Upper lobe of left lung (tissue), 6 donors: ENCODE data around the gene PRSS56. TPM values are rescaled to one million over a fixed set of nuclear protein-coding genes. Genes with fewer than 3 reads are reported as not detected.
"Not testable (repeated sequence)": the region's sequence is repeated elsewhere in the genome, so short reads cannot be mapped to it uniquely, and the experiment has no call there.

Source experiments
- ATAC-seq, 2 donors: fragments of 200-7000 bp; cut with Tn5 transposase; one replicate each; pipeline ENCODE4 v1.9.1; 2022; ENCODE audit warnings: mild to moderate bottlenecking in 2 of 2, moderate library complexity in 2 of 2; ENCODE audit not compliant: low FRiP score in 2 of 2
- DNase-seq, 2 donors: peaks; one replicate each; pipeline ENCODE4 v3.0.0-alpha.2; 2019 to 2020
- H3K27ac ChIP-seq, 4 donors: fragments of 200-600 bp; sonication (generic); one replicate each; pipeline ENCODE4 v1.5.1; 2016 to 2019
- H3K27me3 ChIP-seq, 4 donors: fragments of 200-600 bp; sonication (generic); one replicate each; pipeline ENCODE4 v1.5.1; 2017 to 2019
- H3K36me3 ChIP-seq, 4 donors: fragments of 200-600 bp; sonication (generic); one replicate each; pipeline ENCODE4 v1.5.1; 2016 to 2019
- H3K4me1 ChIP-seq, 4 donors: fragments of 200-600 bp; sonication (generic); one replicate each; pipeline ENCODE4 v1.5.1; 2018 to 2019
- H3K4me3 ChIP-seq, 4 donors: fragments of 200-600 bp; sonication (generic); one replicate each; pipeline ENCODE4 v1.5.1; 2017 to 2019; ENCODE audit warnings: mild to moderate bottlenecking in 2 of 4, moderate library complexity in 1 of 4
- H3K9me3 ChIP-seq, 4 donors: fragments of 200-600 bp; sonication (generic); one replicate each; pipeline ENCODE4 v1.5.1; 2018 to 2019
- EP300 ChIP-seq, 4 donors: sonication (generic); formaldehyde crosslinking; IDR thresholded peaks; one replicate each; pipeline ENCODE4 v1.5.1; 2017; ENCODE audit warnings: antibody characterized with exemption in 4 of 4, control low read depth in 2 of 4
- POLR2A ChIP-seq, 4 donors: fragments of 450-650 bp; IDR thresholded peaks; one replicate each; pipeline ENCODE4 v1.5.1; 2016 to 2017; ENCODE audit warnings: antibody characterized with exemption in 4 of 4, mild to moderate bottlenecking in 2 of 4
- POLR2AphosphoS5 ChIP-seq, 2 donors: sonication (generic); formaldehyde crosslinking; IDR thresholded peaks; one replicate each; pipeline ENCODE4 v1.5.1; 2017; ENCODE audit warnings: antibody characterized with exemption in 2 of 2
- WGBS, 2 donors: methylation state at CpG; one replicate each; pipeline ENCODE4 v1.1.5; 2017 to 2018; 5-methylcytosine and 5-hydroxymethylcytosine counted together
- total RNA-seq, 6 donors: library from RNA; depleted of rRNA in 4 of 6; stranded (reverse); fragments of >200 nt in 4 of 6; gene quantifications; one replicate each; pipeline versions ENCODE4 v1.1.0 to v1.2.1, GENCODE V29; 2016 to 2021
- TF ChIP-seq, protein P1 (sequence below), 6 experiments: fragments of 450-650 bp in 4 of 6; fragments of 200-600 bp in 2 of 6; sonication (generic) in 2 of 6; IDR thresholded peaks; one replicate each; pipeline ENCODE4 v1.5.1; 2016 to 2019; ENCODE audit warnings: antibody characterized with exemption in 6 of 6
- donor health status: DM: no; HTN: no; CAD: no; lungs with moderate emphysema.
- donor health status: DM: no; HTN: yes; CAD: no; lungs with severe emphysema.

PRSS56 gene
- total RNA-seq, 6 donors from 2014 or later = not detected

DNA sequence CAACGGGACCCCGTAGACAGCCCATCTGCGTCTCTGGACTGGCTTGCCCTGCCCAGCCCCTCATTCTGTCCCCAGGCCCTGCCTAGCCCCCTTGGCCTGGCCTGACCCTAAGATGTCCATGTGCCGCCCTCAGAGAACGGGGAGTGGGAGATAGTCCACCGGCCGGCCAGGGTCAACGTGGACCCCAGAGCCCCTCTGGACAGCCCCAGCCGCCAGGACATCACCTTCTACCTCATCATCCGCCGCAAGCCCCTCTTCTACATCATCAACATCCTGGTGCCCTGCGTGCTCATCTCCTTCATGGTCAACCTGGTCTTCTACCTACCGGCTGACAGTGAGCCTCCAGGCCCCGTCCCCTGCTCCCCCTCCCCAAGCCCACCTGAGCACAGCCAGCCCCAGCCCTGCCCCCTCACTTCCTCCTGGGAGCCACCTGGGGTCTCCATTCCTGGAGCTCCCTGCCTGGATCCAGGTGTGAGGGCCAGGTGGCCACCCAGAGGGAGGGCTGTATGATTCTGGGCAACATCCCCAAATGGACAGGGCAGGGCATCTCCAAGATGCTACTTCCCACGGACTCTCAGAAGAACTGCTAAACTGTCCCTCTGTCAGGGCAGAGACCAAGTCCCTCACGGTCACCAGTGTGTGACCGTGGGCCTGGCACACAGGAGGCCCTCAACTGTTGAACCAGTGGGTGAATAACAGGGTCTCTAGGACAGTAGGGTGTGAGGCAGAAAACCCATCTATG lies 9.8 kb downstream of the PRSS56 start:
- Histone ChIP-seq H3K9me3 (no peaks in the 10 kb centered on the region), H3K4me3 (no peak overlapping the region), H3K36me3 (no peaks in the 10 kb centered on the region), H3K27ac (no peak overlapping the region), H3K27me3 (peaks cover 0 to 10% (median 4%) of the 10 kb centered on the region in 4 donors), H3K4me1 (peaks cover 0 to 7% (median 0%) of the 10 kb centered on the region in 4 donors)
- ATAC-seq (no peak), DNase-seq (peak in 1 of 2 donors; percentile 73)
- no peak for TF ChIP-seq POLR2A (IDR thresholded peaks at IDR 0.05)
- TF ChIP-seq, protein P1, sequence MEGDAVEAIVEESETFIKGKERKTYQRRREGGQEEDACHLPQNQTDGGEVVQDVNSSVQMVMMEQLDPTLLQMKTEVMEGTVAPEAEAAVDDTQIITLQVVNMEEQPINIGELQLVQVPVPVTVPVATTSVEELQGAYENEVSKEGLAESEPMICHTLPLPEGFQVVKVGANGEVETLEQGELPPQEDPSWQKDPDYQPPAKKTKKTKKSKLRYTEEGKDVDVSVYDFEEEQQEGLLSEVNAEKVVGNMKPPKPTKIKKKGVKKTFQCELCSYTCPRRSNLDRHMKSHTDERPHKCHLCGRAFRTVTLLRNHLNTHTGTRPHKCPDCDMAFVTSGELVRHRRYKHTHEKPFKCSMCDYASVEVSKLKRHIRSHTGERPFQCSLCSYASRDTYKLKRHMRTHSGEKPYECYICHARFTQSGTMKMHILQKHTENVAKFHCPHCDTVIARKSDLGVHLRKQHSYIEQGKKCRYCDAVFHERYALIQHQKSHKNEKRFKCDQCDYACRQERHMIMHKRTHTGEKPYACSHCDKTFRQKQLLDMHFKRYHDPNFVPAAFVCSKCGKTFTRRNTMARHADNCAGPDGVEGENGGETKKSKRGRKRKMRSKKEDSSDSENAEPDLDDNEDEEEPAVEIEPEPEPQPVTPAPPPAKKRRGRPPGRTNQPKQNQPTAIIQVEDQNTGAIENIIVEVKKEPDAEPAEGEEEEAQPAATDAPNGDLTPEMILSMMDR (IDR thresholded peaks at IDR 0.05) = no peak
- no peak for TF ChIP-seq EP300 (IDR thresholded peaks at IDR 0.05)
- no peak for TF ChIP-seq POLR2AphosphoS5 (IDR thresholded peaks at IDR 0.05)
- WGBS, 2 donors = 92% methylated on average over 15 to 17 of the region's 17 CpGs

DNA sequence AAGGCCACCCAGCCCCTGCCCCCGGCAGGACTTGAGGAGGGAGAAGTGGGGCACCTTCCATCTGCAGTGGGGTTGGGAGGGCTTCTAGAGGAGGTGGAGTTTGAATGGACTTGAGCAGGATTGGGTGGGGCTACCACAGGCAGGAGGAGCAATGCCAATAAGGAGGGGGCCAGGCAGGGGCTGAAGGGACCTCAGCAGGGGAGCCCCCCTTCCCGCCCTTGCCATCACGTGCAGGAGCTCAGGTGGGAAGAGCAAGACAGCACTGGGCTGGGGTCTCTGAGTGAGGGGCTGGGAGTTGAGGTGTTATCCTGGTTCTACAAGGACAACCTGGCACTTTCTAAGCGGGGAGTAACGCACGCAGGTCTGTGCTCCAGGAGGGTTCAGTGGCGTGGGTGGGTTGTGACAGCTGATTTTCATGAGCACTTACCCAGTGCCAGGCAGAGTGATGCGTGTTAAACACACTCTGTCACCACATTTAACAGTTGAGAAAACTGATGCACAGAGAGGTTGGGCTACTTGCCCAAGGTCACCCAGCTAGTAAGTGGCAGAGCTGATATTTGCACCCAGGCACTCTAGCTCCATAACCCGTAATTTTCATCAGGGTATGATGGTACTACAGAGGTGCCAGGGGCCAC lies 10.6 kb downstream of the PRSS56 start:
- Histone ChIP-seq H3K27me3 (peaks cover 0 to 2% (median under 1%) of the 10 kb centered on the region in 4 donors), H3K27ac (no peak overlapping the region), H3K9me3 (no peaks in the 10 kb centered on the region), H3K36me3 (no peaks in the 10 kb centered on the region), H3K4me3 (no peak overlapping the region), H3K4me1 (peaks cover 0 to 2% (median 0%) of the 10 kb centered on the region in 4 donors)
- 64 to 72% methylated on average over 5 to 9 of the region's 9 CpGs for WGBS, 2 donors
- no peak for ATAC-seq
- no peak for TF ChIP-seq EP300 (IDR thresholded peaks at IDR 0.05)
- no peak for DNase-seq

DNA sequence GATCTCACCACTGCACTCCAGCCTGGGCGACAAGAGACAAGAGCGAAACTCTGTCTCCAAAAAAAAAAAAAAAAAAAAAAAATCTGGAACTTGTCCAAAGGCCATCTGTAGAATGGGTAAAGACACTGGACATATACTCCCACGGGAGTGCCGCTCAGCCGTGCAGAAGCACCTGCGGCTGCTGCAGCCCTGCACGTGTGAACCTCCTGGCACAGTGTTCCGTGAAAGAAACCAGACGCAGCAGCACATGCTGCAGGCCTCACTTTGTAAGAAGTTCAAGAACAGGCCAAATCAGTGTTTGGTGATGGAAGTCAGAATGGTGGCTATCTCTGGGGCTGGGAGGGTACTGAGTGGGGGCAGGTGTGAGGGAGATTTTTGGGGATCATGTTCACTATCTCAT lies 12.2 kb downstream of the PRSS56 start:
- WGBS, 2 donors = 74 to 79% methylated on average over 8 to 9 of the region's 9 CpGs
- H3K27ac ChIP-seq = no peak overlapping the region
- H3K9me3 ChIP-seq = peaks cover 0 to 7% (median 3%) of the 10 kb centered on the region in 4 donors
- ATAC-seq (no peak), DNase-seq (no peak)
- no peaks in the 10 kb centered on the region for H3K4me1 ChIP-seq
- no peak overlapping the region for H3K4me3 ChIP-seq
- H3K36me3 ChIP-seq = no peaks in the 10 kb centered on the region
- no peaks in the 10 kb centered on the region for H3K27me3 ChIP-seq
- TF ChIP-seq POLR2A (IDR thresholded peaks at IDR 0.05) (no peak), POLR2AphosphoS5 (IDR thresholded peaks at IDR 0.05) (no peak), EP300 (IDR thresholded peaks at IDR 0.05) (no peak)
- TF ChIP-seq, protein P1 (IDR thresholded peaks at IDR 0.05) = no peak

DNA sequence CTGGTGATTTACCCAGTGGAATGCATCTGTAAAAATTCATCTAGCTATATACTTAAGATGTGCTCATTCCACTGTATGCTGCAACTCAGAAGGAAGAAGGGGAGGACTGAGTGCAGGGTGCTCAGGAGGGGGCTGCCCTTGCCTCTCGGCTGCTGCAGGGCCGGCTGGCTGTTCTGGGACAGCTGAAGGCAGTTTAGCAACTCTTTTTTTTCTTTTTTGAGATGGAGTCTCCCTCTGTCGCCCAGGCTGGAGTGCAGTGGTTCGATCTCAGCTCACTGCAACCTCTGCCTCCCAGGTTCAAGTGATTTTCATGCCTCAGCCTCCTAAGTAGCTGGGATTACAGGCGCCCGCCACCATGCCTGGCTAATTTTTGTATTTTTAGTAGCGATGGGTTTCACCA lies 12.6 kb downstream of the PRSS56 start:
- not testable (repeated sequence) for H3K36me3 ChIP-seq, H3K4me1 ChIP-seq, H3K27me3 ChIP-seq, DNase-seq, H3K9me3 ChIP-seq, ATAC-seq, H3K4me3 ChIP-seq, H3K27ac ChIP-seq
- 78 to 89% methylated on average over 7 of the region's 7 CpGs for WGBS, 2 donors

DNA sequence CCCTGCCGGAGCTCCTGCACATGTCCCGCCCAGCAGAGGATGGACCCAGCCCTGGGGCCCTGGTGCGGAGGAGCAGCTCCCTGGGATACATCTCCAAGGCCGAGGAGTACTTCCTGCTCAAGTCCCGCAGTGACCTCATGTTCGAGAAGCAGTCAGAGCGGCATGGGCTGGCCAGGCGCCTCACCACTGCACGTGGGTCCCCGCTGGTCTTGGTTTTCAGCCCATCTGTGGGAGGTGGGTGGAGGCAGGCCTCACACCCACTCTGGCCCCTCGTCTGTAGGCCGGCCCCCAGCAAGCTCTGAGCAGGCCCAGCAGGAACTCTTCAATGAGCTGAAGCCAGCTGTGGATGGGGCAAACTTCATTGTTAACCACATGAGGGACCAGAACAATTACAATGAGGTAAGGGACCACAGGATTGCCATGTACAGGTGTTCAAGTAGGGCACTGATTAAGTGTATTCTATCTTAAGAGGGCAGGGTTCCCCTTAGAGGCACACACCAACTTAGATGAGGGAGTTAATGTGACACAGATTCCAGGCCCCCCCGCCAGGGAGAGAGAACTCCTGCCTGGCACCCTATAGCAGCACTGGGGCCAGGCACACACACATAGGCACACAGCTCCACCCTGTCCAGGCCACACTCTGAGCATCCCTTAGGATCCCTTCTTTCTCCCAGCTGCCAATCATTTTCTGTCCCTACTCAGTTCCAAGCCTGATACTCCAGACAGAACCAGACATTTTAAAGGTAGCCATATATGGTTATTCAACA lies 13.9 kb downstream of the PRSS56 start:
- ATAC-seq (peak in 1 of 2 donors; percentile 15), DNase-seq (peak in 1 of 2 donors; percentile 78)
- TF ChIP-seq POLR2AphosphoS5 (IDR thresholded peaks at IDR 0.05) (no peak), POLR2A (IDR thresholded peaks at IDR 0.05) (no peak), EP300 (IDR thresholded peaks at IDR 0.05) (no peak)
- TF ChIP-seq, protein P1 (IDR thresholded peaks at IDR 0.05) = no peak
- H3K36me3 ChIP-seq = no peaks in the 10 kb centered on the region
- H3K4me1 ChIP-seq = no peaks in the 10 kb centered on the region
- no peak overlapping the region for H3K4me3 ChIP-seq
- H3K9me3 ChIP-seq = peaks cover 0 to 7% (median 3%) of the 10 kb centered on the region in 4 donors
- no peaks in the 10 kb centered on the region for H3K27me3 ChIP-seq
- 76 to 100% methylated on average over 1 to 7 of the region's 13 CpGs for WGBS, 2 donors
- no peak overlapping the region for H3K27ac ChIP-seq
